AG09309 (cell line): ENCODE measurements around the gene ADAMTS16.

Source experiments
- DNase-seq: peaks from one replicate; pipeline ENCODE4 v3.0.0-alpha.2; 2010; ENCODE audit warnings: low read depth
- H3K4me3 ChIP-seq: 2 replicates; pipeline ENCODE4 v1.5.1; 2011; ENCODE audit warnings: mild to moderate bottlenecking, low read depth, low read length, moderate library complexity; ENCODE audit not compliant: control insufficient read depth
- CTCF ChIP-seq: IDR thresholded peaks from 2 replicates; pipeline ENCODE4 v1.5.1; 2011; ENCODE audit warnings: mild to moderate bottlenecking, low read depth, low read length, inconsistent platforms; ENCODE audit not compliant: insufficient read depth, control insufficient read depth; ENCODE audit errors: missing control alignments

The ADAMTS16 gene

GRCh38 chr5:5191906-5192305, 51.8 kb downstream of the ADAMTS16 start:
- no peak for DNase-seq
- no peak overlapping the region for H3K4me3 ChIP-seq
- TF ChIP-seq CTCF: no peak

- no peak for TF ChIP-seq CTCF
- H3K4me3 ChIP-seq: no peak overlapping the region
- no peak for DNase-seq
Observed at GRCh38 chr5:5192681-5193080, 52.6 kb downstream of the ADAMTS16 start.

- H3K4me3 ChIP-seq: no peak overlapping the region
- DNase-seq: no peak
- TF ChIP-seq CTCF: no peak
Observed at GRCh38 chr5:5195128-5195918, 55.2 kb downstream of the ADAMTS16 start.

- no peak overlapping the region for H3K4me3 ChIP-seq
- no peak for TF ChIP-seq CTCF
- no peak for DNase-seq
Observed at GRCh38 chr5:5198135-5198534, 58.0 kb downstream of the ADAMTS16 start.

DNA sequence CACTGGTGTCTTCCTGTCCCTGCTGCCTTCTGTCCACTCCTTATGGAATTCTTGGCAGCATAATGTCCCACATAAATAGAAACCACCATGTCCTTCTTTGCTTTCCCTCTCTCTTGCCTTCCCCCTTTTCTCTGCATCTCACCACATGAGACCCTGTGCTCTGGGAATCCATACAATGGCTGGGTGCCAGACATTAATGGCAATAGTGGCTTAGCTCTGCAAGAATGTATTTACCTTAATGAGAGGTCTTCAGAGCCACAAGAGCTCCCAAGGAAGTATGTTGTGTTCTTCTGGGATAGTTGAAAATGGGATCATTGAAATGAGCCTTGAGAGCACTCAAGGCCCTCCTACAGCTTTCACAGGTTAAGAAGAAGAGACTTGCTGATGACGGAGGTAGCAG, 58.7 kb downstream of the ADAMTS16 start:
- DNase-seq: no peak
- no peak for TF ChIP-seq CTCF
- no peak overlapping the region for H3K4me3 ChIP-seq

GRCh38 chr5:5199495-5199894, 59.4 kb downstream of the ADAMTS16 start:
- DNase-seq: no peak
- TF ChIP-seq CTCF: no peak

More at GRCh38 chr5:5199495-5199894, 59.4 kb downstream of the ADAMTS16 start:
- no peak overlapping the region for H3K4me3 ChIP-seq
